OCI-LY1 (cell line): Measurements from ENCODE around the gene HAGH.

Experiments used
- H2AFZ ChIP-seq: fragments of 200-600 bp; sonication (generic), shearing (Covaris generic); 2 replicates; pipeline ENCODE4 v1.6.0; 2014; ENCODE audit warnings: antibody characterized with exemption, mild to moderate bottlenecking, low read length
- H3F3A ChIP-seq: fragments of 200-600 bp; sonication (generic), shearing (Covaris generic); 2 replicates; pipeline ENCODE4 v1.6.0; 2014; ENCODE audit warnings: mild to moderate bottlenecking, antibody characterized with exemption, low read length, moderate library complexity; ENCODE audit not compliant: insufficient read depth
- H3K27ac ChIP-seq: fragments of 200-600 bp; sonication (generic); 2 replicates; pipeline ENCODE4 v1.5.1; 2014; ENCODE audit warnings: low read length, mixed run types, mild to moderate bottlenecking, low read depth; ENCODE audit not compliant: poor library complexity, severe bottlenecking
- H3K27me3 ChIP-seq: fragments of 200-600 bp; sonication (generic); 2 replicates; pipeline ENCODE4 v1.6.0; 2014; ENCODE audit warnings: antibody characterized with exemption, mild to moderate bottlenecking, low read length, moderate library complexity; ENCODE audit not compliant: insufficient read depth
- H3K36me3 ChIP-seq: fragments of 200-600 bp; sonication (generic); 2 replicates; pipeline ENCODE4 v1.6.1; 2014; ENCODE audit warnings: mild to moderate bottlenecking, antibody characterized with exemption, low read length, moderate library complexity, mixed read lengths; ENCODE audit not compliant: insufficient read depth
- H3K4me1 ChIP-seq: fragments of 200-600 bp; sonication (generic); 2 replicates; pipeline ENCODE4 v1.5.1; 2014; ENCODE audit warnings: mild to moderate bottlenecking, low read length, moderate library complexity; ENCODE audit not compliant: insufficient read depth, severe bottlenecking
- H3K4me2 ChIP-seq: fragments of 200-600 bp; sonication (generic), shearing (Covaris generic); 2 replicates; pipeline ENCODE4 v1.6.1; 2014; ENCODE audit warnings: low read length
- H3K4me3 ChIP-seq: fragments of 200-600 bp; sonication (generic); 2 replicates; pipeline ENCODE4 v1.5.1; 2014; ENCODE audit warnings: low read length, low read depth, mild to moderate bottlenecking, mixed read lengths; ENCODE audit not compliant: poor library complexity, severe bottlenecking
- H3K79me2 ChIP-seq: fragments of 200-600 bp; shearing (Covaris generic); 2 replicates; pipeline ENCODE4 v1.6.1; 2016; ENCODE audit warnings: mixed run types, low read length, mixed read lengths; ENCODE audit not compliant: insufficient read depth
- H3K9ac ChIP-seq: fragments of 200-600 bp; sonication (generic), shearing (Covaris generic); 2 replicates; pipeline ENCODE4 v1.6.1; 2014; ENCODE audit warnings: mild to moderate bottlenecking, low read length, mixed read lengths
- H3K9me2 ChIP-seq: fragments of 200-600 bp; sonication (generic), shearing (Covaris generic); 2 replicates; pipeline ENCODE4 v1.6.1; 2014; ENCODE audit warnings: low read depth, mild to moderate bottlenecking, low read length, mixed read lengths
- H3K9me3 ChIP-seq: fragments of 200-600 bp; shearing (Covaris generic); 2 replicates; pipeline ENCODE4 v1.6.1; 2014; ENCODE audit warnings: low read length, mixed read lengths
- H4K20me1 ChIP-seq: fragments of 200-600 bp; sonication (generic), shearing (Covaris generic); 2 replicates; pipeline ENCODE4 v1.6.0; 2016; ENCODE audit warnings: mild to moderate bottlenecking, low read length; ENCODE audit not compliant: insufficient read depth
- EZH2 ChIP-seq: fragments of 200-600 bp; sonication (generic), shearing (Covaris generic); IDR thresholded peaks from 2 replicates; pipeline ENCODE4 v1.8.0; 2017; ENCODE audit warnings: borderline replicate concordance, mixed run types, mild to moderate bottlenecking, antibody characterized with exemption, low read length, moderate library complexity, mixed read lengths
- TF ChIP-seq, protein P1 (sequence below): fragments of 200-600 bp; sonication (generic), shearing (Covaris generic); IDR thresholded peaks from 2 replicates; pipeline ENCODE4 v1.5.1; 2017; ENCODE audit warnings: mild to moderate bottlenecking, antibody characterized with exemption, low read length, moderate library complexity, mixed read lengths

HAGH gene

GRCh38 chr16:1777375-1778199 is 49.0 kb downstream of the HAGH start:
- no peaks in the 10 kb centered on the region for H3K9me3 ChIP-seq
- no peak overlapping the region for H3K4me2 ChIP-seq
- peaks cover 25% of the 10 kb centered on the region for H3K4me1 ChIP-seq
- H3K9me2 ChIP-seq, result no peaks in the 10 kb centered on the region
- H2AFZ ChIP-seq, result no peak overlapping the region
- no peak overlapping the region for H3K9ac ChIP-seq
- H4K20me1 ChIP-seq, result no peaks in the 10 kb centered on the region
- H3K36me3 ChIP-seq, result peaks cover 44% of the 10 kb centered on the region
- H3K27ac ChIP-seq, result no peak overlapping the region
- no peak overlapping the region for H3K4me3 ChIP-seq
- no peaks in the 10 kb centered on the region for H3K79me2 ChIP-seq
- no peak for TF ChIP-seq EZH2
- TF ChIP-seq, protein P1, sequence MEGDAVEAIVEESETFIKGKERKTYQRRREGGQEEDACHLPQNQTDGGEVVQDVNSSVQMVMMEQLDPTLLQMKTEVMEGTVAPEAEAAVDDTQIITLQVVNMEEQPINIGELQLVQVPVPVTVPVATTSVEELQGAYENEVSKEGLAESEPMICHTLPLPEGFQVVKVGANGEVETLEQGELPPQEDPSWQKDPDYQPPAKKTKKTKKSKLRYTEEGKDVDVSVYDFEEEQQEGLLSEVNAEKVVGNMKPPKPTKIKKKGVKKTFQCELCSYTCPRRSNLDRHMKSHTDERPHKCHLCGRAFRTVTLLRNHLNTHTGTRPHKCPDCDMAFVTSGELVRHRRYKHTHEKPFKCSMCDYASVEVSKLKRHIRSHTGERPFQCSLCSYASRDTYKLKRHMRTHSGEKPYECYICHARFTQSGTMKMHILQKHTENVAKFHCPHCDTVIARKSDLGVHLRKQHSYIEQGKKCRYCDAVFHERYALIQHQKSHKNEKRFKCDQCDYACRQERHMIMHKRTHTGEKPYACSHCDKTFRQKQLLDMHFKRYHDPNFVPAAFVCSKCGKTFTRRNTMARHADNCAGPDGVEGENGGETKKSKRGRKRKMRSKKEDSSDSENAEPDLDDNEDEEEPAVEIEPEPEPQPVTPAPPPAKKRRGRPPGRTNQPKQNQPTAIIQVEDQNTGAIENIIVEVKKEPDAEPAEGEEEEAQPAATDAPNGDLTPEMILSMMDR, result no peak
- no peaks in the 10 kb centered on the region for H3K27me3 ChIP-seq
- H3F3A ChIP-seq, result 0 out of 2 replicates have a peak, but pooled peaks cover 3% of the 10 kb centered on the region

- no peak overlapping the region for H3K4me2 ChIP-seq
- H4K20me1 ChIP-seq, result no peaks in the 10 kb centered on the region
- peaks cover 47% of the 10 kb centered on the region for H3K36me3 ChIP-seq
- H3K79me2 ChIP-seq, result 0 out of 2 replicates have a peak, but pooled peaks cover under 1% of the 10 kb centered on the region
- peaks cover 25% of the 10 kb centered on the region for H3K4me1 ChIP-seq
- TF ChIP-seq, protein P1, result no peak
- TF ChIP-seq EZH2, result no peak
- H3K9ac ChIP-seq, result no peak overlapping the region
- no peak overlapping the region for H3K27ac ChIP-seq
- no peaks in the 10 kb centered on the region for H3K9me3 ChIP-seq
- H3K27me3 ChIP-seq, result no peaks in the 10 kb centered on the region
- 0 out of 2 replicates have a peak, but pooled peaks cover 3% of the 10 kb centered on the region for H3F3A ChIP-seq
- no peak overlapping the region for H2AFZ ChIP-seq
- no peaks in the 10 kb centered on the region for H3K9me2 ChIP-seq
- H3K4me3 ChIP-seq, result no peak overlapping the region
These were observed 49.6 kb downstream of the HAGH start for GRCh38 chr16:1776991-1777374.

DNA sequence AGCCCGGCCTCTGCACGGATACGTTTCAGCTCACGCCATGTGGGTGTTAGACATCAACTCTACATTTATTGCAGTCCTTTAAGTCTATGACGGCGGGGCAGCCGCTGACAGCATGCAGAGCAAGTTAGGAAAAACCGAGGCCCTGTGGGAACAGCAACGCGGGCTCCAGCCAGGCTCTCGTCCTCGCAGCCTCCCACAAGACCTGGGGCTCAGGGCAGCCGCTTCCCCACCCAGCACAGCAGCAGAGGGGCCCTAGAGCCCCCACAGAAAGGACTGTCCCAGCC is 50.0 kb downstream of the HAGH start:
- Histone ChIP-seq H3K79me2 (0 out of 2 replicates have a peak, but pooled peaks cover 3% of the 10 kb centered on the region), H3K36me3 (peaks cover 49% of the 10 kb centered on the region), H3K4me2 (no peak overlapping the region)

More for the DNA sequence above, 50.0 kb downstream of the HAGH start:
- Histone ChIP-seq H3K9ac (no peak overlapping the region), H3K4me1 (peaks cover 25% of the 10 kb centered on the region), H3K4me3 (no peak overlapping the region), H3F3A (0 out of 2 replicates have a peak, but pooled peaks cover 3% of the 10 kb centered on the region), H4K20me1 (no peaks in the 10 kb centered on the region), H3K27me3 (no peaks in the 10 kb centered on the region), H3K9me2 (no peaks in the 10 kb centered on the region), H3K9me3 (no peaks in the 10 kb centered on the region), H2AFZ (no peak overlapping the region), H3K27ac (no peak overlapping the region)
- TF ChIP-seq EZH2, result no peak
- TF ChIP-seq, protein P1, result no peak
